Measurements from ENCODE around the gene MTM1. TPM values are rescaled to one million over a fixed set of nuclear protein-coding genes. Genes with fewer than 3 reads are reported as not detected.

The MTM1 gene
- polyA plus RNA-seq, 2 of the 4 experiments (the other 2 are of a cell fraction): 8.5 to 9.0 TPM

DNA sequence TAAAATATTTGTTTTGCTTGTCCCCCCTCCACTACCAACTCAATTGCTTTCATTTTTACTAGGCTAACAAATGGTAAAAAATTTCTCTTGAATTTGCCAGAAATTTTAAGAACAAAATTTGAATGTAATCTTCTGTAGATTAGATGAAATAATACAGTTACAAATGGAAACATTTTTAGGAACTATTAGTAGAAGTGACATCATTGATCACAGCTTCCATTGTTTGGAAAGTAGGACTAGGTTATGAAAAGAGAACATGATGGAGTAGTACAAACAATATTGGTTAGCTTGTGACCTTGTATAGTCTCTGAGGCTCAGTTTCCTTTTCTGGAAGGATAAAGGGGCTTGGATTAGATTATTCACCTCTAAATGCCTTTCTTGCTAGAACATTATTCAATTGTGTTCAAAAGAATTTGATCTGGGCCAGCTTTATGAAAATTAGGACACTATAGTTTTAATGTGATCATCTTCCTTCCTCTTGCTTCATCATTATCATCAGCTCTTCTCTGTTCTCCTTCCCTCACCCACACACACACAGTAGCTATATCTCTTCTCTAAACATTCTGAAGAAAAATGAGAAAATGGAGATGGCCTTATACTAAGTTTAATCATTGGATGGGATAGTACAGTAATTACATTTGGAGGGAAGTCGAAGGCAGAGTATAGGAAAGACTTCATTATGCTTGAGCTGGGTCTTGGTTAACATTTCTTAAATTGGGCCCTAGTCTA lies 134.7 kb downstream of the MTM1 start:
- Histone ChIP-seq H3K9me3 (no peaks in the 10 kb centered on the region), H3K4me3 (no peak overlapping the region), H3K27ac (no peak overlapping the region), H3K4me2 (no peak overlapping the region), H3K4me1 (no peaks in the 10 kb centered on the region)
- DNase-seq (ENCODE audit: low read depth in 1 of 2, low spot score in 1 of 2): no peak
- no peak for TF ChIP-seq EHF (CRISPR knock-in tag; IDR thresholded peaks at IDR 0.05)
- no peak for TF ChIP-seq FOSL2 (IDR thresholded peaks at IDR 0.05)
- no peak for TF ChIP-seq FOSL2 (CRISPR knock-in tag; IDR thresholded peaks at IDR 0.05)
- TF ChIP-seq MAFK (IDR thresholded peaks at IDR 0.05; ENCODE audit: partially characterized antibody): no peak
- TF ChIP-seq POLR2A (IDR thresholded peaks at IDR 0.05; ENCODE audit: low read length): no peak
- TF ChIP-seq MYC (IDR thresholded peaks at IDR 0.05; ENCODE audit: borderline replicate concordance, low read length): no peak
- no peak for TF ChIP-seq RFX5 (IDR thresholded peaks at IDR 0.05)
- TF ChIP-seq, protein P1, sequence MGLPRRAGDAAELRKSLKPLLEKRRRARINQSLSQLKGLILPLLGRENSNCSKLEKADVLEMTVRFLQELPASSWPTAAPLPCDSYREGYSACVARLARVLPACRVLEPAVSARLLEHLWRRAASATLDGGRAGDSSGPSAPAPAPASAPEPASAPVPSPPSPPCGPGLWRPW (IDR thresholded peaks at IDR 0.05): no peak
- no peak for TF ChIP-seq BHLHE40 (IDR thresholded peaks at IDR 0.05; ENCODE audit: low read depth, low read length)
- TF ChIP-seq JUN (IDR thresholded peaks at IDR 0.05): no peak
- no peak for TF ChIP-seq POLR2AphosphoS2 (conservative IDR thresholded peaks at IDR 0.05; ENCODE audit: low read length)
- no peak for TF ChIP-seq JUNB (IDR thresholded peaks at IDR 0.05)
- no peak for TF ChIP-seq ZFP36 (IDR thresholded peaks at IDR 0.05; ENCODE audit: borderline replicate concordance, partially characterized antibody)
- TF ChIP-seq CBX2 (IDR thresholded peaks at IDR 0.05; ENCODE audit: borderline replicate concordance, low read depth): no peak
- TF ChIP-seq, protein P2, sequence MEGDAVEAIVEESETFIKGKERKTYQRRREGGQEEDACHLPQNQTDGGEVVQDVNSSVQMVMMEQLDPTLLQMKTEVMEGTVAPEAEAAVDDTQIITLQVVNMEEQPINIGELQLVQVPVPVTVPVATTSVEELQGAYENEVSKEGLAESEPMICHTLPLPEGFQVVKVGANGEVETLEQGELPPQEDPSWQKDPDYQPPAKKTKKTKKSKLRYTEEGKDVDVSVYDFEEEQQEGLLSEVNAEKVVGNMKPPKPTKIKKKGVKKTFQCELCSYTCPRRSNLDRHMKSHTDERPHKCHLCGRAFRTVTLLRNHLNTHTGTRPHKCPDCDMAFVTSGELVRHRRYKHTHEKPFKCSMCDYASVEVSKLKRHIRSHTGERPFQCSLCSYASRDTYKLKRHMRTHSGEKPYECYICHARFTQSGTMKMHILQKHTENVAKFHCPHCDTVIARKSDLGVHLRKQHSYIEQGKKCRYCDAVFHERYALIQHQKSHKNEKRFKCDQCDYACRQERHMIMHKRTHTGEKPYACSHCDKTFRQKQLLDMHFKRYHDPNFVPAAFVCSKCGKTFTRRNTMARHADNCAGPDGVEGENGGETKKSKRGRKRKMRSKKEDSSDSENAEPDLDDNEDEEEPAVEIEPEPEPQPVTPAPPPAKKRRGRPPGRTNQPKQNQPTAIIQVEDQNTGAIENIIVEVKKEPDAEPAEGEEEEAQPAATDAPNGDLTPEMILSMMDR (IDR thresholded peaks at IDR 0.05): no peak
- TF ChIP-seq, protein P3, sequence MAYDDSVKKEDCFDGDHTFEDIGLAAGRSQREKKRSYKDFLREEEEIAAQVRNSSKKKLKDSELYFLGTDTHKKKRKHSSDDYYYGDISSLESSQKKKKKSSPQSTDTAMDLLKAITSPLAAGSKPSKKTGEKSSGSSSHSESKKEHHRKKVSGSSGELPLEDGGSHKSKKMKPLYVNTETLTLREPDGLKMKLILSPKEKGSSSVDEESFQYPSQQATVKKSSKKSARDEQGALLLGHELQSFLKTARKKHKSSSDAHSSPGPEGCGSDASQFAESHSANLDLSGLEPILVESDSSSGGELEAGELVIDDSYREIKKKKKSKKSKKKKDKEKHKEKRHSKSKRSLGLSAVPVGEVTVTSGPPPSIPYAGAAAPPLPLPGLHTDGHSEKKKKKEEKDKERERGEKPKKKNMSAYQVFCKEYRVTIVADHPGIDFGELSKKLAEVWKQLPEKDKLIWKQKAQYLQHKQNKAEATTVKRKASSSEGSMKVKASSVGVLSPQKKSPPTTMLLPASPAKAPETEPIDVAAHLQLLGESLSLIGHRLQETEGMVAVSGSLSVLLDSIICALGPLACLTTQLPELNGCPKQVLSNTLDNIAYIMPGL (CRISPR knock-in tag; IDR thresholded peaks at IDR 0.05; ENCODE audit: borderline replicate concordance): no peak
- no peak for TF ChIP-seq RAD21 (conservative IDR thresholded peaks at IDR 0.05 in 1 of 2, IDR thresholded peaks at IDR 0.05 in 1 of 2)
- ChIA-PET CTCF (interaction anchor here (1.0 to 5.1 kb wide), 6 partner anchors 12 to 763 kb away, joined by 3 to 19 read pairs (median 4); no protein-coding TSS in a partner anchor), POLR2A (no interaction called here)
- FAIRE-seq: peak; percentile 7
- ATAC-seq: no peak
- WGBS (ENCODE audit: missing lambda C conversion rate): 100% methylated on average over 1 of the region's 1 CpG

DNA sequence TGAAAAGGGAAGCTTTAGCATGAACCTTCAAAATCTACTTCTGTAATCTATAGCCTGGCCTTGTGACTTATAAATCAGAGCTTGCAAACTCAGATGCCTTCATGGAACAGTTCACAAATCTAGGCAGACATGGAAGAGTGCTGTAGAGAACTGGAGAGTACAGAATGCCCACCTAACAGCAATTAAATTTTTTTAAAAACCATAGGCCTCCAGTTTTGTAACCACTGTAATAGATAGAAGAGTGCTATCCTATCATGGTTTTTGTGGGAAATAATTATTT lies 135.2 kb downstream of the MTM1 start:
- Histone ChIP-seq H3K4me2 (no peak overlapping the region), H3K27ac (no peak overlapping the region), H3K4me3 (no peak overlapping the region), H3K4me1 (no peaks in the 10 kb centered on the region), H3K9me3 (no peaks in the 10 kb centered on the region)
- ChIA-PET CTCF (interaction anchor here (1.0 to 2.7 kb wide), 3 partner anchors 11 to 763 kb away, joined by 3 to 11 read pairs (median 3); no protein-coding TSS in a partner anchor), POLR2A (no interaction called here)
- DNase-seq (ENCODE audit: low read depth in 1 of 2, low spot score in 1 of 2): no peak
- TF ChIP-seq, protein P4, sequence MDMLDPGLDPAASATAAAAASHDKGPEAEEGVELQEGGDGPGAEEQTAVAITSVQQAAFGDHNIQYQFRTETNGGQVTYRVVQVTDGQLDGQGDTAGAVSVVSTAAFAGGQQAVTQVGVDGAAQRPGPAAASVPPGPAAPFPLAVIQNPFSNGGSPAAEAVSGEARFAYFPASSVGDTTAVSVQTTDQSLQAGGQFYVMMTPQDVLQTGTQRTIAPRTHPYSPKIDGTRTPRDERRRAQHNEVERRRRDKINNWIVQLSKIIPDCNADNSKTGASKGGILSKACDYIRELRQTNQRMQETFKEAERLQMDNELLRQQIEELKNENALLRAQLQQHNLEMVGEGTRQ (IDR thresholded peaks at IDR 0.05): no peak
- TF ChIP-seq PHF8 (IDR thresholded peaks at IDR 0.05; ENCODE audit: borderline replicate concordance, low read depth) (no peak), HEYL (CRISPR knock-in tag; IDR thresholded peaks at IDR 0.05) (no peak), ESRRA (IDR thresholded peaks at IDR 0.05; ENCODE audit: borderline replicate concordance, low read length) (no peak), NR3C1 (IDR thresholded peaks at IDR 0.05) (no peak), JUNB (IDR thresholded peaks at IDR 0.05) (no peak), MAZ (IDR thresholded peaks at IDR 0.05; ENCODE audit: borderline replicate concordance, low read depth, low read length) (no peak), FOXS1 (CRISPR knock-in tag; IDR thresholded peaks at IDR 0.05) (no peak), RFX5 (IDR thresholded peaks at IDR 0.05) (no peak), HOXA7 (CRISPR knock-in tag; IDR thresholded peaks at IDR 0.05) (no peak), CHD4 (IDR thresholded peaks at IDR 0.05; ENCODE audit: borderline replicate concordance) (no peak)
- TF ChIP-seq, protein P5, sequence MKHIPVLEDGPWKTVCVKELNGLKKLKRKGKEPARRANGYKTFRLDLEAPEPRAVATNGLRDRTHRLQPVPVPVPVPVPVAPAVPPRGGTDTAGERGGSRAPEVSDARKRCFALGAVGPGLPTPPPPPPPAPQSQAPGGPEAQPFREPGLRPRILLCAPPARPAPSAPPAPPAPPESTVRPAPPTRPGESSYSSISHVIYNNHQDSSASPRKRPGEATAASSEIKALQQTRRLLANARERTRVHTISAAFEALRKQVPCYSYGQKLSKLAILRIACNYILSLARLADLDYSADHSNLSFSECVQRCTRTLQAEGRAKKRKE (CRISPR knock-in tag; IDR thresholded peaks at IDR 0.05; ENCODE audit: low read depth): no peak
- TF ChIP-seq, protein P1 (IDR thresholded peaks at IDR 0.05): no peak
- ATAC-seq: no peak
- no peak for FAIRE-seq

All from A549 (cell line).